CD14-positive monocyte (primary cell): ENCODE data around the gene DNAJA4. TPM values are rescaled to one million over a fixed set of nuclear protein-coding genes. Genes with fewer than 3 reads are reported as not detected.

Experiments
- DNase-seq, 3 donors: peaks; one replicate each; pipeline ENCODE4 v3.0.0-alpha.2; 2011 to 2022
- H2AFZ ChIP-seq: 2 replicates; pipeline ENCODE4 v1.6.0; 2012; ENCODE audit warnings: mild to moderate bottlenecking, low read depth, low read length, inconsistent platforms; ENCODE audit not compliant: insufficient read depth, poor library complexity, severe bottlenecking
- H3K27ac ChIP-seq, 2 donors: 1 replicate in 1 of 2; 2 replicates in 1 of 2; pipeline ENCODE4 v1.5.1; 2012 to 2013; ENCODE audit warnings: low read length in 2 of 2, control low read depth in 1 of 2, inconsistent platforms in 1 of 2, low read depth in 1 of 2, mild to moderate bottlenecking in 1 of 2
- H3K27me3 ChIP-seq, 2 donors: one replicate each; pipeline versions ENCODE4 v1.6.0 to v1.6.1; 2011 to 2013; ENCODE audit warnings: low read length in 2 of 2; ENCODE audit not compliant: control insufficient read depth in 2 of 2, insufficient read depth in 2 of 2
- H3K36me3 ChIP-seq, 2 donors: replicated peaks in 1 of 2; 1 replicate in 1 of 2; 2 replicates in 1 of 2; pipeline versions ENCODE4 v1.5.1 to v1.6.1; 2012 to 2013; ENCODE audit warnings: low read length in 2 of 2, control low read depth in 1 of 2, inconsistent platforms in 1 of 2, mild to moderate bottlenecking in 1 of 2; ENCODE audit not compliant: insufficient read depth in 2 of 2, control insufficient read depth in 1 of 2
- H3K4me1 ChIP-seq, 2 donors: 1 replicate in 1 of 2; 2 replicates in 1 of 2; pipeline versions ENCODE4 v1.5.1 to v1.6.1; 2012 to 2013; ENCODE audit warnings: low read length in 2 of 2, control low read depth in 1 of 2, inconsistent platforms in 1 of 2, mild to moderate bottlenecking in 1 of 2, moderate library complexity in 1 of 2; ENCODE audit not compliant: insufficient read depth in 2 of 2, control insufficient read depth in 1 of 2
- H3K4me2 ChIP-seq: replicated peaks from 2 replicates; pipeline ENCODE3; 2012; ENCODE audit warnings: low read length, moderate library complexity, mild to moderate bottlenecking; ENCODE audit not compliant: poor library complexity, severe bottlenecking; ENCODE audit errors: extremely low read depth
- H3K4me3 ChIP-seq, 3 experiments: fragments of 200-600 bp in 1 of 3; sonication (generic) in 1 of 3; replicated peaks in 1 of 3; 1 replicate in 2 of 3; 2 replicates in 1 of 3; pipeline ENCODE4 v1.5.1; 2011 to 2013; ENCODE audit warnings: low read length in 3 of 3, mild to moderate bottlenecking in 3 of 3, control low read depth in 2 of 3, low read depth in 2 of 3, inconsistent platforms in 1 of 3, moderate library complexity in 1 of 3
- H3K79me2 ChIP-seq: 2 replicates; pipeline ENCODE4 v1.6.0; 2012; ENCODE audit warnings: mild to moderate bottlenecking, control low read depth, inconsistent platforms, low read length, moderate library complexity; ENCODE audit not compliant: insufficient read depth
- H3K9ac ChIP-seq: 2 replicates; pipeline ENCODE4 v1.6.0; 2017; ENCODE audit warnings: low read length, mild to moderate bottlenecking; ENCODE audit not compliant: insufficient read depth, poor library complexity, severe bottlenecking
- H3K9me3 ChIP-seq, 2 donors: replicated peaks in 1 of 2; 1 replicate in 1 of 2; 2 replicates in 1 of 2; pipeline versions ENCODE4 v1.5.1 to v1.6.1; 2012 to 2013; ENCODE audit warnings: low read length in 2 of 2, control low read depth in 1 of 2; ENCODE audit not compliant: control insufficient read depth in 1 of 2, insufficient read depth in 1 of 2
- H4K20me1 ChIP-seq: 2 replicates; pipeline ENCODE4 v1.6.0; 2012; ENCODE audit warnings: mild to moderate bottlenecking, low read length, control low read depth, moderate library complexity; ENCODE audit not compliant: insufficient read depth
- H3K27ac Mint-ChIP-seq, 7 donors: one replicate each; pipeline ENCODE4 v1.8.0; 2020; ENCODE audit warnings: mild to moderate bottlenecking in 7 of 7, mixed read lengths in 7 of 7, moderate library complexity in 6 of 7, inconsistent platforms in 2 of 7
- H3K27me3 Mint-ChIP-seq, 3 donors: one replicate each; pipeline ENCODE4 v1.8.0; 2021 to 2022; ENCODE audit warnings: low read depth in 3 of 3, mild to moderate bottlenecking in 3 of 3, mixed read lengths in 3 of 3, moderate library complexity in 3 of 3, inconsistent platforms in 1 of 3
- H3K36me3 Mint-ChIP-seq, 2 donors: one replicate each; pipeline ENCODE4 v1.8.0; 2020; ENCODE audit warnings: mixed read lengths in 2 of 2, inconsistent platforms in 1 of 2, mild to moderate bottlenecking in 1 of 2
- H3K4me1 Mint-ChIP-seq: one replicate; pipeline ENCODE4 v1.8.0; 2020; ENCODE audit warnings: mild to moderate bottlenecking, mixed read lengths
- H3K4me3 Mint-ChIP-seq, 2 donors: one replicate each; pipeline ENCODE4 v1.8.0; 2020; ENCODE audit warnings: mild to moderate bottlenecking in 2 of 2, mixed read lengths in 2 of 2, moderate library complexity in 1 of 2
- H3K9me3 Mint-ChIP-seq, 7 donors: one replicate each; pipeline ENCODE4 v1.8.0; 2020 to 2022; ENCODE audit warnings: mixed read lengths in 7 of 7, mild to moderate bottlenecking in 6 of 7, moderate library complexity in 6 of 7, inconsistent platforms in 2 of 7
- WGBS: methylation state at CpG from one replicate; pipeline ENCODE4 v1.1.5; 2013; ENCODE audit warnings: missing lambda C conversion rate; ENCODE audit not compliant: insufficient coverage; 5-methylcytosine and 5-hydroxymethylcytosine counted together
- intact Hi-C, 2 donors: fragments of 100-400 bp; cut with micrococcal nuclease; formaldehyde crosslinking; loops; one replicate each; pipeline versions ENCODE4 v1.15.0 to v1.15.1; 2023
- polyA plus RNA-seq, 3 donors: library from polyadenylated mRNA; depleted of rRNA in 1 of 3; unstranded in 2 of 3; stranded (reverse) in 1 of 3; fragments of 300-500 nt in 2 of 3; fragments of >200 nt in 1 of 3; fragmentation: Illumina TruSeq in 2 of 3; gene quantifications; 1 replicate in 2 of 3; 2 replicates in 1 of 3; pipeline ENCODE4 v1.2.3, GENCODE V29; 2012 to 2021
- TF ChIP-seq, protein P1 (sequence below): fragments of 200-600 bp; IDR thresholded peaks from one replicate; pipeline ENCODE4 v1.8.0; 2022; ENCODE audit warnings: antibody characterized with exemption, mild to moderate bottlenecking

The DNAJA4 gene
- polyA plus RNA-seq, 3 donors, result 2.4 to 20.9 (median 2.5) TPM

DNA sequence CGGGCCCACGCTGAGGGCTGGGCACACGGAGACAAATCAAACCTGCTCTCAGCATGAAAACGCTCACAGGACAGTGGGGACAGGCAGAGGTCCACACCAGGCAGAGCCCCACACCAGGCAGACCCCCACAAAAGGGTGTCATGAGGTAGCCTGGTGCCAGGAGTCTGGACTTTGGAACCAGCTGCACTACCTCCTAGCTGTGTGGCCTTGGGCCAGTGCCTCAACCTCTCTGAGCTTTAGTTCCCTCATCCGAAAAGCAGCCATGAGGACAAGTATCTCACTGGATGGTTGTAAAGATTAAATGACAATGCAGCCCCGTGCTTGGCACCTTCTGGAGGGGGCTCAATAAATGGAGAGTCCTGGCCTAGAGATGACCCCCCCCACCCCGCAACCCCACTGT, 59.3 kb downstream of the DNAJA4 start:
- no peaks in the 10 kb centered on the region for H4K20me1 ChIP-seq
- Mint-ChIP-seq H3K27ac (no peak overlapping the region), H3K36me3 (no peaks in the 10 kb centered on the region), H3K4me1 (peaks cover 14% of the 10 kb centered on the region), H3K9me3 (no peaks in the 10 kb centered on the region), H3K27me3 (peaks cover 0 to 5% (median 3%) of the 10 kb centered on the region in 3 donors), H3K4me3 (peak overlapping the region; percentile 50 to 53)
- TF ChIP-seq, protein P1, sequence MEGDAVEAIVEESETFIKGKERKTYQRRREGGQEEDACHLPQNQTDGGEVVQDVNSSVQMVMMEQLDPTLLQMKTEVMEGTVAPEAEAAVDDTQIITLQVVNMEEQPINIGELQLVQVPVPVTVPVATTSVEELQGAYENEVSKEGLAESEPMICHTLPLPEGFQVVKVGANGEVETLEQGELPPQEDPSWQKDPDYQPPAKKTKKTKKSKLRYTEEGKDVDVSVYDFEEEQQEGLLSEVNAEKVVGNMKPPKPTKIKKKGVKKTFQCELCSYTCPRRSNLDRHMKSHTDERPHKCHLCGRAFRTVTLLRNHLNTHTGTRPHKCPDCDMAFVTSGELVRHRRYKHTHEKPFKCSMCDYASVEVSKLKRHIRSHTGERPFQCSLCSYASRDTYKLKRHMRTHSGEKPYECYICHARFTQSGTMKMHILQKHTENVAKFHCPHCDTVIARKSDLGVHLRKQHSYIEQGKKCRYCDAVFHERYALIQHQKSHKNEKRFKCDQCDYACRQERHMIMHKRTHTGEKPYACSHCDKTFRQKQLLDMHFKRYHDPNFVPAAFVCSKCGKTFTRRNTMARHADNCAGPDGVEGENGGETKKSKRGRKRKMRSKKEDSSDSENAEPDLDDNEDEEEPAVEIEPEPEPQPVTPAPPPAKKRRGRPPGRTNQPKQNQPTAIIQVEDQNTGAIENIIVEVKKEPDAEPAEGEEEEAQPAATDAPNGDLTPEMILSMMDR, result no peak
- intact Hi-C loops, result no loop called here
- H3K9me3 ChIP-seq, result no peaks in the 10 kb centered on the region
- H3K27me3 ChIP-seq, result no peaks in the 10 kb centered on the region
- WGBS, result 65% methylated on average over 3 of the region's 7 CpGs
- no peaks in the 10 kb centered on the region for H3K79me2 ChIP-seq
- no peak overlapping the region for H3K9ac ChIP-seq
- H3K4me1 ChIP-seq, result peaks cover 10 to 11% of the 10 kb centered on the region in 2 donors
- no peak overlapping the region for H3K4me2 ChIP-seq
- DNase-seq, result no peak
- H2AFZ ChIP-seq, result peak overlapping the region; percentile 53
- H3K36me3 ChIP-seq, result no peaks in the 10 kb centered on the region
- H3K4me3 ChIP-seq, result no peak overlapping the region
- no peak overlapping the region for H3K27ac ChIP-seq

DNA sequence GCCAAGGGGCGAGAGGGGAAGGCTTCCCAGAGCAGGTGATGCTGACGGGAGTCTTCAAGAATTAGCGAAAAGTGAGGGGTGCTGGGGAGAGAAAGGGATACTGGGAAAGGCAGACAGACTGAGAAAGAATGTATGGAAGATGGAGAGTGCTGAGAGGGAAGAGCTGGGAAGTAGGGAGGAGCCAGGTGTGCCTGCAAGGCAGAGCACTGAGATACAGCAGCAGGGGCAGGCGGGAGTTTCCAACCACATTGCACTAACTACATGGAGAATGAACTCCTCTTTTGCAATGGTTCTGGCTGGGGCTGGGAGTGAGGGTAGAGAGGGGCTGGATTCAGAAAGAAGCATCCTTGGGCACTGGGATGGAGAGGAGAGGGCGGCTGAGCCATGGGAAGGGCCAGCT, 59.8 kb downstream of the DNAJA4 start:
- no peaks in the 10 kb centered on the region for H3K27me3 ChIP-seq
- no peaks in the 10 kb centered on the region for H3K9me3 ChIP-seq
- H3K4me2 ChIP-seq, result no peak overlapping the region
- no peak for DNase-seq
- H3K4me1 ChIP-seq, result peaks cover 10 to 11% of the 10 kb centered on the region in 2 donors
- no peak overlapping the region for H2AFZ ChIP-seq
- no peak overlapping the region for H3K9ac ChIP-seq
- no peaks in the 10 kb centered on the region for H3K36me3 Mint-ChIP-seq
- 98% methylated on average over 4 of the region's 5 CpGs for WGBS
- no peak overlapping the region for H3K4me3 Mint-ChIP-seq
- H3K27ac Mint-ChIP-seq, result peak overlapping the region in 1 of 7 donors; percentile 9
- no peaks in the 10 kb centered on the region for H3K9me3 Mint-ChIP-seq
- TF ChIP-seq, protein P1, result no peak
- no peak overlapping the region for H3K27ac ChIP-seq
- H3K4me3 ChIP-seq, result no peak overlapping the region
- intact Hi-C loops, result no loop called here
- peaks cover 14% of the 10 kb centered on the region for H3K4me1 Mint-ChIP-seq
- H3K27me3 Mint-ChIP-seq, result peaks cover 0 to 5% (median 3%) of the 10 kb centered on the region in 3 donors
- no peaks in the 10 kb centered on the region for H3K36me3 ChIP-seq
- no peaks in the 10 kb centered on the region for H3K79me2 ChIP-seq
- H4K20me1 ChIP-seq, result no peaks in the 10 kb centered on the region
